SKM-1 treated with dmso at 0.1 percent for 144 hours (cell line): ENCODE data around the gene RAI1.

Experiments
- DNase-seq: peaks from one replicate; lab custom pipeline; 2025; ENCODE audit not compliant: unreplicated experiment; lab: John Stamatoyannopoulos, UW

RAI1 gene

GRCh38 chr17:17749025-17749772, 67.9 kb downstream of the RAI1 start:
- DNase-seq: no peak

GRCh38 chr17:17749921-17750320, 68.7 kb downstream of the RAI1 start:
- no peak for DNase-seq

- peak; percentile 57 for DNase-seq
These were observed 69.6 kb downstream of the RAI1 start for GRCh38 chr17:17750881-17751280.

- DNase-seq: no peak
These were observed 70.3 kb downstream of the RAI1 start for GRCh38 chr17:17751489-17752088.

GRCh38 chr17:17752089-17752820, 71.0 kb downstream of the RAI1 start:
- peak; percentile 93 for DNase-seq

GRCh38 chr17:17752821-17753321, 71.6 kb downstream of the RAI1 start:
- DNase-seq: no peak

- DNase-seq: no peak
These were observed 73.7 kb downstream of the RAI1 start for GRCh38 chr17:17754719-17755686.

- DNase-seq: no peak
These were observed 74.5 kb downstream of the RAI1 start for GRCh38 chr17:17755715-17756114.

GRCh38 chr17:17757391-17757791, 76.1 kb downstream of the RAI1 start:
- no peak for DNase-seq

GRCh38 chr17:17757956-17758845, 76.9 kb downstream of the RAI1 start:
- no peak for DNase-seq

GRCh38 chr17:17758941-17759563, 77.8 kb downstream of the RAI1 start:
- DNase-seq: no peak

GRCh38 chr17:17760350-17760749, 79.1 kb downstream of the RAI1 start:
- no peak for DNase-seq

- DNase-seq: no peak
These were observed 79.8 kb downstream of the RAI1 start for GRCh38 chr17:17760872-17761550.

- DNase-seq: no peak
These were observed 80.9 kb downstream of the RAI1 start for GRCh38 chr17:17761894-17762743.

GRCh38 chr17:17762744-17763105, 81.5 kb downstream of the RAI1 start:
- no peak for DNase-seq

GRCh38 chr17:17763136-17763535, 81.9 kb downstream of the RAI1 start:
- no peak for DNase-seq

- DNase-seq: no peak
These were observed 82.5 kb downstream of the RAI1 start for GRCh38 chr17:17763734-17764133.
